ENCODE results near the gene SEC24D.

Gene SEC24D

DNA sequence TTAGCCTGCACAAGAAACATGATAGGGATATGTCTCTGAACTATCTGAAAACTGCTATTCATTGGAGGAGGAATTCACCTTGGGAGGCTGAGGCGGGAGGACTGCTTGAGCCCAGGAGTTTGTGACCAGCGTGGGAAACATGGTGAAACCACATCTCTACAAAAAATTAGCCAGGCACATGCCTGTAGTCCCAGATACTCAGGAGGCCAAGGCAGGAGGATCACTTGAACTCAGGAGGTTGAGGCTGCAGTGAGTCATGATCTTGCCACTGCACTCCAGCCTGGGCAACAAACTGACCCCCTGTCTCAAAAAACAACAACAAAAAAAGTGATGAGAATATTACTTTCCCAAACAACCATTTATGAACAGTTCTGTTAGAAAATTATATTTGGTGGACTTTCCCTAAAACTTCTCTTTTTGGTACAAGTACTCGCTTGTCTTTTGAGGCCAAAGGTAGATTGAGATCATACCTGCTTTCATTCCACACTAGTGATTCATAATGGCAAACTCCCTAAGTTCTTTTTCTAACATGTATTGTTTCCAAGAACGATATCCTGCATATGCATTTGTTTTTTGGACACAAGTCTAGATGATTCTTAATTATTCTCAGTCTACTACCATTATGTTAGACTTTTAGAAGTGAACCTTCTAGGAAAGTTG is 117.3 kb downstream of the SEC24D start:
- TF ChIP-seq, protein P1, sequence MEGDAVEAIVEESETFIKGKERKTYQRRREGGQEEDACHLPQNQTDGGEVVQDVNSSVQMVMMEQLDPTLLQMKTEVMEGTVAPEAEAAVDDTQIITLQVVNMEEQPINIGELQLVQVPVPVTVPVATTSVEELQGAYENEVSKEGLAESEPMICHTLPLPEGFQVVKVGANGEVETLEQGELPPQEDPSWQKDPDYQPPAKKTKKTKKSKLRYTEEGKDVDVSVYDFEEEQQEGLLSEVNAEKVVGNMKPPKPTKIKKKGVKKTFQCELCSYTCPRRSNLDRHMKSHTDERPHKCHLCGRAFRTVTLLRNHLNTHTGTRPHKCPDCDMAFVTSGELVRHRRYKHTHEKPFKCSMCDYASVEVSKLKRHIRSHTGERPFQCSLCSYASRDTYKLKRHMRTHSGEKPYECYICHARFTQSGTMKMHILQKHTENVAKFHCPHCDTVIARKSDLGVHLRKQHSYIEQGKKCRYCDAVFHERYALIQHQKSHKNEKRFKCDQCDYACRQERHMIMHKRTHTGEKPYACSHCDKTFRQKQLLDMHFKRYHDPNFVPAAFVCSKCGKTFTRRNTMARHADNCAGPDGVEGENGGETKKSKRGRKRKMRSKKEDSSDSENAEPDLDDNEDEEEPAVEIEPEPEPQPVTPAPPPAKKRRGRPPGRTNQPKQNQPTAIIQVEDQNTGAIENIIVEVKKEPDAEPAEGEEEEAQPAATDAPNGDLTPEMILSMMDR (conservative IDR thresholded peaks at IDR 0.05) = no peak

GRCh38 chr4:118716304-118716703 is 119.6 kb downstream of the SEC24D start:
- H3K27ac ChIP-seq = no peak overlapping the region
- TF ChIP-seq, protein P1 (conservative IDR thresholded peaks at IDR 0.05) = no peak

More for the DNA sequence above, 117.3 kb downstream of the SEC24D start:
- no peak overlapping the region for H3K27ac ChIP-seq

- no peak overlapping the region for H3K27ac ChIP-seq
- TF ChIP-seq, protein P1 (conservative IDR thresholded peaks at IDR 0.05) = no peak
Observed at GRCh38 chr4:118714682-118715081, 121.2 kb downstream of the SEC24D start.

DNA sequence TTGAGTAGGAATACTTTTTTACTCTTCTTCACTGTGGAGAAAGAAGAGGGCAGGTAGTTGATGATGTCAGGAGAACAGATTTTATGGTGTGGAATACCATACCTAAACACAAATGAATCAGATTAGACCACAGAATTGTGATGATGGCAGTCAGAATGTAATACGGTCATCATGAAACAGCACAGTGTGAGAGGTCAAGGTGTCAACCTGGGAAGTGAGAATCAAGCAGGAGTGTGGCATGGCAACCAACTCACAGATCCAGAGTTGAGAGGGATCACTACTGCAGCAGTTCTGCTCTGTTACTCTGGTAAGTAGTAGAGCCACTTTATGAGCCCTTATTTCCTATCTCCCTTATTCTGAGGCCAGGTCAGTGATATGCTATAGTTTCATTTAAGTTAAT is 123.1 kb downstream of the SEC24D start:
- TF ChIP-seq, protein P1 (conservative IDR thresholded peaks at IDR 0.05) = no peak
- H3K27ac ChIP-seq = no peak overlapping the region

DNA sequence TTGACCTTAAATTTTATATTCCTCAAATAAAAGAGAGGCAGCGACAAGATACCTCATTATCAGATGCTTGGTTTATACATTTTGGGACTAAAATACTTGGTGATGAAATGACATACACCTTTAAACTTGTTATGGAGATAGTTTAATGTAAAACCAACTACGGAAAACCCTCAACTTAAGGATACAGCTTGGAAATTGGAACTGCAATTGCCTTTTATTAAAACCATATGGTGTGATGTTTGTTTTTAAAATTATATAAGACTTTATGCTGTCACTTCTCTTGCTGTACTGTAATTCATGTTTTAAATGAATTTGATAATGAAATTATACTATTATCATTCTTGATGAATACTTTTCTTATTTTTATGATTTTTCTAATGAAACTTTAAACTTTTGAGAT is 124.9 kb downstream of the SEC24D start:
- TF ChIP-seq, protein P1 (conservative IDR thresholded peaks at IDR 0.05) = no peak
- H3K27ac ChIP-seq = no peak overlapping the region

GRCh38 chr4:118703118-118703517 is 132.8 kb downstream of the SEC24D start:
- TF ChIP-seq, protein P1 (conservative IDR thresholded peaks at IDR 0.05) = no peak
- H3K27ac ChIP-seq = no peak overlapping the region

- peak within 1 kb of the TSS; percentile 82 for H3K27ac ChIP-seq
- TF ChIP-seq, protein P1 (conservative IDR thresholded peaks at IDR 0.05) = no peak
Observed at GRCh38 chr4:118684873-118685811, 150.8 kb downstream of the SEC24D start, which contains the start of gene METTL14. Gene METTL14 (plus strand): TSS chr4:118685392. CDS start chr4:118685535, 143 bp downstream.
